HEK293T (cell line): ENCODE results near the gene ZNF789.

Experiments used
- CTCF ChIA-PET: fragments of 350-600 bp; formaldehyde crosslinking; extraction: SDS; loops from one replicate; lab custom pipeline; 2021; ENCODE audit warnings: antibody characterized with exemption, inconsistent platforms; lab: Yijun Ruan, JAX
- POLR2A ChIA-PET: fragments of 350-600 bp; formaldehyde crosslinking; extraction: SDS; loops from one replicate; lab custom pipeline; 2020; ENCODE audit warnings: antibody characterized with exemption, inconsistent platforms; lab: Yijun Ruan, JAX
- DNase-seq: peaks from one replicate; pipeline ENCODE4 v3.0.0; 2012; ENCODE audit warnings: mixed read lengths; ENCODE audit errors: extremely low spot score
- ARNT ChIP-seq: fragments of 450-650 bp; IDR thresholded peaks from 2 replicates; pipeline ENCODE4 v1.6.1; 2017; ENCODE audit warnings: mild to moderate bottlenecking
- BHLHE40 ChIP-seq: fragments of 450-650 bp; IDR thresholded peaks from 2 replicates; pipeline ENCODE4 v1.6.1; 2016; ENCODE audit warnings: mild to moderate bottlenecking, moderate library complexity, borderline replicate concordance
- CTBP1 ChIP-seq: fragments of 450-650 bp; IDR thresholded peaks from 2 replicates; pipeline ENCODE4 v1.6.1; 2016; ENCODE audit warnings: borderline replicate concordance
- ELF4 ChIP-seq: fragments of 450-650 bp; IDR thresholded peaks from 2 replicates; pipeline ENCODE4 v1.6.1; 2017; ENCODE audit warnings: antibody characterized with exemption
- FOXA1 ChIP-seq: fragments of 450-650 bp; IDR thresholded peaks from 2 replicates; pipeline ENCODE4 v1.6.1; 2016; ENCODE audit warnings: mild to moderate bottlenecking
- FOXK2 ChIP-seq: fragments of 450-650 bp; IDR thresholded peaks from 2 replicates; pipeline ENCODE4 v1.6.1; 2016; ENCODE audit warnings: mild to moderate bottlenecking
- FOXM1 ChIP-seq: fragments of 450-650 bp; IDR thresholded peaks from 2 replicates; pipeline ENCODE4 v1.6.1; 2017; ENCODE audit warnings: mild to moderate bottlenecking, borderline replicate concordance
- HDGF ChIP-seq: fragments of 450-650 bp; IDR thresholded peaks from 2 replicates; pipeline ENCODE4 v1.6.1; 2017; ENCODE audit warnings: antibody characterized with exemption, borderline replicate concordance
- L3MBTL2 ChIP-seq: fragments of 450-650 bp; conservative IDR thresholded peaks from 2 replicates; pipeline ENCODE4 v1.6.1; 2016; ENCODE audit warnings: mild to moderate bottlenecking
- LEF1 ChIP-seq: fragments of 450-650 bp; IDR thresholded peaks from 2 replicates; pipeline ENCODE4 v1.6.1; 2017; ENCODE audit warnings: mild to moderate bottlenecking, borderline replicate concordance
- NFRKB ChIP-seq: fragments of 450-650 bp; IDR thresholded peaks from 2 replicates; pipeline ENCODE4 v1.6.1; 2016; ENCODE audit warnings: mild to moderate bottlenecking, moderate library complexity
- SP1 ChIP-seq: fragments of 450-650 bp; IDR thresholded peaks from 2 replicates; pipeline ENCODE4 v1.6.1; 2017
- SUZ12 ChIP-seq: fragments of 450-650 bp; IDR thresholded peaks from 2 replicates; pipeline ENCODE4 v1.6.1; 2016; ENCODE audit warnings: mild to moderate bottlenecking
- TARDBP ChIP-seq: fragments of 450-650 bp; IDR thresholded peaks from 2 replicates; pipeline ENCODE4 v1.6.1; 2016
- ZNF384 ChIP-seq: fragments of 450-650 bp; IDR thresholded peaks from 2 replicates; pipeline ENCODE4 v1.6.1; 2016
- TF ChIP-seq, protein P1 (sequence below): fragments of 450-650 bp; IDR thresholded peaks from 2 replicates; pipeline ENCODE4 v1.6.1; 2016

ZNF789 gene

DNA sequence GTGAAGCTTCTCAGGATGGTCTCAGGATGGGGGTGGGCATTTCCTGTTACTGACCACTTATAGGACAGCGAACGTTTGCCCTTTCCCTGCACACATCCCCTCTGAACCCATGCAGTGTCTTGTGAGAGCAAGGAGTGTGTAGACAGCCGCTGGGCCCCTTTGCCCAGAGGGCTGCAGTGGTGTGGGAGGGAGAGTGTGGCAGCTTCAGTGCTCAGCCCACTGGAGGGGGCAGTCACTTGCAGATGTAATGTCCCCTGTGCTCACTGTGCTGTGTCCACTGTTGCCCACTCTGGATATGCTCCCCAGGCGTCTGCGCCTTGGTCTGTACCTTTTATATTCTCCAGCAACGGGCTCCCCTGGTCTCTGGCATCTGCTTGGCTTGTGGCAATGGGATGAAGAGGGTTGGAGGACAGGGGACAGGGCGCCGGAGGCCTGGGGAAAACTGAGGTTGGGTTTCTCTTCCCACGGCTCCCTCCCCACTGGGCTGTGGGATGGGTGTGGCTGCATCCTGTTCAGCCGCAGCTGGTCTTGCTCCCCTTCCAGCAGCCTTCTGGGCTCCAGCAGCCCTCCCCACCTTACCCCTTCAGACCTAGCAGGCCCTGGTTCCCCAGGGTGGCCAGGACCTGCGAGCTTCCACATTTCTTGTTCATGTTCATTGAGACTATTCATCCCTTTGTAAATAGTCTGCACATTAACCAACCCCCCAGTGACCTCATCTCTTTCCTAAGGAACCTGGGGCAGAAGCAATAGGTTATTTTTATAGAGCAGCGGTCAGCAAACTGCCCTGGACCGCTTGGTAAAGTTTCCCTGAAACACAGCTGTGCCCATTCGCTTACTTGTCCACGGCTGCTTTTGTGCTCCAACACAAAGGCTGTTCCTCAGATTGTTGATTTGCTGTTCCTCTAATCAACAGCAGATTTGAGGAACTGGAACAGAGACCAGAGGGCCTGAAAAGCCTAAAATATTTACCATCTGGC is 6.1 kb downstream of the ZNF789 start:
- no peak for DNase-seq
- ChIA-PET CTCF (no interaction called here), POLR2A (interaction anchor here (1.1 kb wide), 1 partner anchor 21 kb away, joined by 3 read pairs; the partner anchor contains the start of gene ZNF394)
- TF ChIP-seq ZNF384 = no peak
- no peak for TF ChIP-seq FOXM1
- TF ChIP-seq SP1 = no peak
- no peak for TF ChIP-seq FOXK2

DNA sequence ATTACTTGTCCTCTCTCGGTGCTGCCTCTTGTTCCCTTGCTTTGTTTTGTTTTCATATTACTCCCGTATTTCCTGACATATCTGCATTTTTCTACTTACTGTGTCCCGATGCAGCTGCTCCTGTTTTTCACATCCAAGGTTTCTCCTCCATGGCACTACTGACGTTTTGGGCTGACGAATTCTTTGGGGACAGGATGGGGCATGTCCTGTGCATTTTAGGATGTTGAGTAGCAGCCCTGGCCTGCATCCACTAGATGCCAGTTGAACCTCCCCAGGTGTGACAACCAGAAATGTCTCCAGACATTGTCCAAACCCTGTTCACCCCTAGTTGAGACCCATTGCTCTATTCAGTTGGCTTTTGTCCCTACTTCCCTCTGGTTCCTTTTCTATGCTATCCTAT is 12.4 kb downstream of the ZNF789 start:
- CTCF ChIA-PET = interaction anchor here (0.6 kb wide), 1 partner anchor 26 kb away, joined by 4 read pairs; no protein-coding TSS in a partner anchor
- POLR2A ChIA-PET = interaction anchor here (2.0 kb wide), 1 partner anchor 15 kb away, joined by 6 read pairs; the partner anchor contains the start of gene ZNF394
- TF ChIP-seq FOXA1 (no peak), L3MBTL2 (no peak), LEF1 (no peak), ZNF384 (no peak), TARDBP (no peak), HDGF (no peak), NFRKB (no peak), FOXM1 (no peak), FOXK2 (no peak), BHLHE40 (no peak)
- no peak for DNase-seq

DNA sequence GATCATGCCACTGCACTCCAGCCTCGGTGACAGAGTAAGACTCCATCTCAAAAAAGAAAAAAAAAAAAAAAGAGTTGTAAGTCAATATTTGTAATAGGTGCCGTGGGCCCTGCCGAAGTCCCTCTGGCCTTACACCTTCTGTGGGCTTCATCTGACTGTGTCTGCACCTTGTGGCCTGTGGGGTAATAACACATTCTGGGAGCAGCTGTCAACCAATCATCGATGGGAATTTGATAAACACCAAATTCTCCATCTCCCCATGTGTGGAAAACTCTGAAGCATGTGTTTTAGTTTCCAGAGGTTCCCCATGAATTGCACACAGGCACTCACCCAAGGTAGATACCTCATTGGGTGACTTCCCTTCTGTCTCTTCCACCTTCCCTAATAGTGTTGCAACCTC is 16.5 kb downstream of the ZNF789 start:
- ChIA-PET POLR2A (interaction anchor here (1.0 to 1.3 kb wide), 2 partner anchors 11 to 15 kb away, joined by 3 to 5 read pairs; partner anchors contain the start of genes ZKSCAN5 and ZNF394), CTCF (no interaction called here)
- no peak for TF ChIP-seq SUZ12
- TF ChIP-seq, protein P1, sequence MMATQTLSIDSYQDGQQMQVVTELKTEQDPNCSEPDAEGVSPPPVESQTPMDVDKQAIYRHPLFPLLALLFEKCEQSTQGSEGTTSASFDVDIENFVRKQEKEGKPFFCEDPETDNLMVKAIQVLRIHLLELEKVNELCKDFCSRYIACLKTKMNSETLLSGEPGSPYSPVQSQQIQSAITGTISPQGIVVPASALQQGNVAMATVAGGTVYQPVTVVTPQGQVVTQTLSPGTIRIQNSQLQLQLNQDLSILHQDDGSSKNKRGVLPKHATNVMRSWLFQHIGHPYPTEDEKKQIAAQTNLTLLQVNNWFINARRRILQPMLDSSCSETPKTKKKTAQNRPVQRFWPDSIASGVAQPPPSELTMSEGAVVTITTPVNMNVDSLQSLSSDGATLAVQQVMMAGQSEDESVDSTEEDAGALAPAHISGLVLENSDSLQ = 0 out of 2 replicates have a peak, but pooled peaks have one; percentile 4
- DNase-seq = peak; percentile 35

DNA sequence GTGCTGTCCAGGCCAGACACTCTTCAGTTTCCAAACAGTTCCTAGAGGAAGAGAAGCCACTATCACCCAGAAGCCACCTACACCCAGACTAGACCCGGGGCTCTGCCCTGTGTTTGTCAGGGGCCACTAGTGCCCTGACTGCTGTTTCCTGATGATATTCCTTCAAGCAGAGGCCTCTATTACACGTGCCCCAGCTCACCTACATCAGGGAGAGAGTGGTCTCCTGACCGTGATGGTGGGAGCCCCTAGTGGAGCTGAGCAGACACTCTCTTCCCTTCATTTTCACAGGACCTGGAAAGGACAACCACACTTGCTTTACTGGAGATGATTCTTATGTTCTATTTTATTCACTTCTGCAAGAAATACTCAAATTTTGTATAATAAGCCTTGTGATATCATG is 18.2 kb downstream of the ZNF789 start:
- TF ChIP-seq LEF1 (no peak), FOXA1 (no peak), HDGF (no peak), ARNT (no peak), NFRKB (no peak), ELF4 (no peak)
- ChIA-PET POLR2A (interaction anchor here (1.2 kb wide), 1 partner anchor 9 kb away, joined by 6 read pairs; the partner anchor contains the start of gene ZNF394), CTCF (no interaction called here)
- DNase-seq = no peak

DNA sequence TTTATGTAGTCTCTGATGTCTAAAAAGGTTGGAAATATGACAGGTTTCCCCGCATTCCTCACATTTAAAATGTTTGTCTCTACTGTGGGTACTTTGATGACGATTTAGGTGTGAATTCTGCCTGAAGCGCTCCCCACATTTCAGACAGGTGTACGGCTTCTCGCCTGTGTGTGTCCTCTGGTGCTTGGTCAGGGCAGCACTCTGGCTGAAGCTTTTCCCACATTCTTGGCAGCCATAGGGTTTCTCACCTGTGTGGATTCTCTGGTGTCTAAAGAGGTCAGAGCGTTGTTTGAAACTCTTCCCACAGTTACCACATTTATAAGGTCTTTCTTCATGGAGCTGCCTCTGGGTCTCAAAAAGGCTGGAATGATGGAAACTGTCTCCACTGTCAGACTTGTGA is 21.1 kb downstream of the ZNF789 start:
- CTCF ChIA-PET = no interaction called here
- TF ChIP-seq HDGF (no peak), ELF4 (no peak), LEF1 (no peak), FOXM1 (no peak), CTBP1 (no peak), FOXA1 (no peak), FOXK2 (no peak), TARDBP (no peak), SP1 (no peak), SUZ12 (no peak), L3MBTL2 (no peak), BHLHE40 (no peak), ARNT (no peak), ZNF384 (no peak)
- DNase-seq = no peak
- POLR2A ChIA-PET = no interaction called here

DNA sequence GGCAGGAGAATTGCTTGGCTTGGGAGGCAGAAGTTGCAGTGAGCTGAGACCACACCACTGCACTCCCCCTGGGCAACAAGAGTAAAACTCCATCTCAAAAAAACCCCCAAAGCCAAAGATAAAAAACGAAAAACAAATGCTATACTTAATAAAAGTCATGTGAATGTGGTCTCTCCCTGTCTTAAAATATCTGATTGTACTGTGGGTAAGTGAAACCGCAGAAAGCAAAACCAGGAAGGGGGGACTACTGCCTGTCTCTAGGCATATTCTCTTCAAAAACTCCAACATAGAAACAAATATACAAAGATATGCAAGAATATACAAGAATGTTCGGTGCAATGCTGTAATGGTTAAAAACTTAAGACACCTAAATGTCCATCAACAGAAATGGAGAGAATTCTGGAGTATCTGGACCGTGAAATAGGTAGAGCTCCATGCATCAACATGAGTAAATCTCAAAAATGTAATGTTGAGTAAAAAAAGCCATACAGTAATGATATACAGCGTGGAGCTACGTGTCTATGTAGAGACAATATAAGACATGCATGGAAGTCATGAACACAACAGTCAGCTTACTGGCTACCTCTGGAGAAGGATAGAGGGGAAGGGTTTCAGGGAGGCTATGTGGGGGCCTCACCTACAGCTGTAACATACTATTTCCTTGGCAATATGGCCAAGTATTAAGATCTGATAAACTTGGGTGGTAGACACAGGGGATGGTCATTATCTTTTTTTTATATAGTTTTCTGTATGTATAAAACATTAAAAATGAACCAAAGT is 25.3 kb downstream of the ZNF789 start:
- TF ChIP-seq SUZ12 = no peak
- TF ChIP-seq TARDBP = no peak
- no peak for TF ChIP-seq L3MBTL2
- no peak for TF ChIP-seq HDGF
- TF ChIP-seq ELF4 = no peak
- no peak for TF ChIP-seq LEF1
- no peak for TF ChIP-seq BHLHE40
- TF ChIP-seq FOXA1 = no peak
- TF ChIP-seq, protein P1 = no peak
- TF ChIP-seq FOXK2 = no peak
- TF ChIP-seq CTBP1 = no peak
- TF ChIP-seq NFRKB = no peak
- no peak for TF ChIP-seq SP1
- no peak for TF ChIP-seq ZNF384
- TF ChIP-seq FOXM1 = no peak
- TF ChIP-seq ARNT = no peak
- POLR2A ChIA-PET = interaction anchor here (0.9 kb wide), 1 partner anchor 118 kb away, joined by 3 read pairs; the partner anchor contains the start of gene ZSCAN25
- DNase-seq = no peak
- CTCF ChIA-PET = interaction anchor here (0.7 kb wide), 1 partner anchor 148 kb away, joined by 3 read pairs; no protein-coding TSS in a partner anchor
